OCI-LY7 (cell line): ENCODE data around the gene SYTL5. TPM values are rescaled to one million over a fixed set of nuclear protein-coding genes. Genes with fewer than 3 reads are reported as not detected.

Experiments
- Bru-seq: library from RNA; stranded (reverse); fragments of 400-500 nt; gene quantifications from one replicate; lab custom pipeline; 2021; lab: Mats Ljungman, UMichigan
- BruChase-seq, 2 experiments: library from RNA; stranded (reverse); fragments of 400-500 nt; gene quantifications; one replicate each; lab custom pipeline; 2021; lab: Mats Ljungman, UMichigan
- BruUV-seq: library from RNA; stranded (reverse); fragments of 400-500 nt; replicated peaks from 2 replicates; lab custom pipeline; 2021; lab: Mats Ljungman, UMichigan
- CTCF ChIA-PET: fragments of 300-600 bp; sonication (Branson Sonifier 250); formaldehyde crosslinking; loops from one replicate; lab custom pipeline; 2022; ENCODE audit warnings: antibody characterized with exemption; ENCODE audit not compliant: unreplicated experiment; lab: Charles Lee
- POLR2A ChIA-PET: fragments of 300-600 bp; sonication (Branson Sonifier 250); formaldehyde crosslinking; loops from one replicate; lab custom pipeline; 2022; ENCODE audit warnings: antibody characterized with exemption; lab: Charles Lee
- DNase-seq: peaks from one replicate; pipeline ENCODE4 v3.0.0-alpha.2; 2015; ENCODE audit warnings: low spot score
- H2AFZ ChIP-seq: fragments of 200-600 bp; sonication (generic), shearing (Covaris generic); 2 replicates; pipeline ENCODE4 v1.6.1; 2014; ENCODE audit warnings: mild to moderate bottlenecking, antibody characterized with exemption, low read length, moderate library complexity
- H3K27ac ChIP-seq: fragments of 200-600 bp; sonication (generic); 2 replicates; pipeline ENCODE4 v1.5.1; 2014; ENCODE audit warnings: mixed run types, low read depth, mild to moderate bottlenecking, moderate library complexity, low read length, inconsistent platforms; ENCODE audit not compliant: poor library complexity, severe bottlenecking
- H3K36me3 ChIP-seq: fragments of 200-600 bp; sonication (generic); 2 replicates; pipeline ENCODE4 v1.6.1; 2014; ENCODE audit warnings: mild to moderate bottlenecking, antibody characterized with exemption, low read length, moderate library complexity, mixed read lengths; ENCODE audit not compliant: insufficient read depth
- H3K4me1 ChIP-seq: fragments of 200-600 bp; sonication (generic); 2 replicates; pipeline ENCODE4 v1.5.1; 2014; ENCODE audit warnings: mild to moderate bottlenecking, low read length; ENCODE audit not compliant: insufficient read depth, poor library complexity, severe bottlenecking
- H3K4me2 ChIP-seq: fragments of 200-600 bp; sonication (generic); 2 replicates; pipeline ENCODE4 v1.6.1; 2014; ENCODE audit warnings: mild to moderate bottlenecking, low read length
- H3K4me3 ChIP-seq: fragments of 200-600 bp; sonication (generic); 2 replicates; pipeline ENCODE4 v1.5.1; 2014; ENCODE audit warnings: mild to moderate bottlenecking, low read depth, low read length; ENCODE audit not compliant: poor library complexity, severe bottlenecking
- H3K79me2 ChIP-seq: fragments of 200-600 bp; sonication (generic); 2 replicates; pipeline ENCODE4 v1.6.1; 2016; ENCODE audit warnings: low read depth, mild to moderate bottlenecking, low read length, moderate library complexity, mixed read lengths; ENCODE audit not compliant: insufficient read depth
- H3K9me2 ChIP-seq: fragments of 200-600 bp; sonication (generic); 2 replicates; pipeline ENCODE4 v1.6.1; 2016; ENCODE audit warnings: mild to moderate bottlenecking, low read length, mixed read lengths; ENCODE audit not compliant: insufficient read depth
- H3K9me3 ChIP-seq: fragments of 200-600 bp; sonication (generic); 2 replicates; pipeline ENCODE4 v1.6.1; 2014; ENCODE audit warnings: mild to moderate bottlenecking, mixed run types, low read length, mixed read lengths
- H4K20me1 ChIP-seq: fragments of 200-600 bp; sonication (generic); 2 replicates; pipeline ENCODE4 v1.6.1; 2014; ENCODE audit warnings: mild to moderate bottlenecking, antibody characterized with exemption, low read length, moderate library complexity, mixed read lengths; ENCODE audit not compliant: insufficient read depth
- CTCF ChIP-seq: fragments of 200-600 bp; sonication (generic); conservative IDR thresholded peaks from 2 replicates; pipeline ENCODE4 v1.5.1; 2014; ENCODE audit warnings: mild to moderate bottlenecking, antibody characterized with exemption, low read length, moderate library complexity, mixed read lengths
- EZH2phosphoT487 ChIP-seq: fragments of 200-600 bp; sonication (generic); IDR thresholded peaks from 2 replicates; pipeline ENCODE4 v1.6.1; 2018; ENCODE audit warnings: low read depth, borderline replicate concordance, mild to moderate bottlenecking, mixed run types, antibody characterized with exemption, low read length, moderate library complexity, mixed read lengths
- intact Hi-C: fragments of 100-400 bp; cut with micrococcal nuclease; formaldehyde crosslinking; loops from one replicate; pipeline ENCODE4 v1.10.0; 2022; ENCODE audit not compliant: unreplicated experiment
- long read RNA-seq: library from polyadenylated mRNA; stranded (forward); transcript quantifications from one replicate; pipeline ENCODE4 v2.0.0, GENCODE V29; 2022
- total RNA-seq, 2 experiments: library from RNA; depleted of rRNA in 1 of 2; stranded (reverse); fragments of >200 nt in 1 of 2; shearing (Covaris generic) in 1 of 2; gene quantifications; 2 replicates each; pipeline ENCODE4 v1.2.3, GENCODE V29; 2014 to 2022

Gene SYTL5
- total RNA-seq (2014; rRNA removed; shearing (Covaris generic)), result not detected in 2 replicates
- total RNA-seq (2022), result not detected in 2 replicates
- not detected for Bru-seq, nascent RNA
- BruChase-seq, experiment 1, labeled RNA remaining after a 6-hour chase, result not detected
- BruChase-seq, experiment 2, labeled RNA remaining after a 2-hour chase, result not detected
- long read RNA-seq, partial matches to known transcripts, result 1 of 1 reads
- long read RNA-seq, other reads (novel, unspliced or antisense), result 0 of 1 reads

GRCh38 chrX:38006291-38006690, at the start of gene SYTL5:
TSS of gene SYTL5 (plus strand) at chrX:38006553. CDS start at chrX:38033890, 27,337 bp downstream.
- CTCF ChIA-PET, result no interaction called here

GRCh38 chrX:37958525-37959211, 47.7 kb upstream of the SYTL5 start:
- POLR2A ChIA-PET, result no interaction called here
- TF ChIP-seq CTCF (no peak), EZH2phosphoT487 (no peak)
- no peak overlapping the region for H2AFZ ChIP-seq
- no peaks in the 10 kb centered on the region for H3K36me3 ChIP-seq
- no peak overlapping the region for H3K4me3 ChIP-seq
- intact Hi-C loops, result no loop called here
- H3K9me3 ChIP-seq, result no peaks in the 10 kb centered on the region
- no peaks in the 10 kb centered on the region for H3K9me2 ChIP-seq
- H4K20me1 ChIP-seq, result no peaks in the 10 kb centered on the region
- no peak overlapping the region for H3K4me2 ChIP-seq
- H3K79me2 ChIP-seq, result no peaks in the 10 kb centered on the region
- CTCF ChIA-PET, result no interaction called here
- H3K27ac ChIP-seq, result no peak overlapping the region
- DNase-seq, result no peak
- no peaks in the 10 kb centered on the region for H3K4me1 ChIP-seq
- no TSS peak for BruUV-seq

More at GRCh38 chrX:38006291-38006690, at the start of gene SYTL5:
- Histone ChIP-seq H3K27ac (no peak within 1 kb of the TSS), H3K4me1 (no peaks in the 10 kb centered on the region), H3K36me3 (no peaks in the 10 kb centered on the region), H3K79me2 (no peaks in the 10 kb centered on the region), H3K9me3 (no peaks in the 10 kb centered on the region), H4K20me1 (no peaks in the 10 kb centered on the region), H3K9me2 (no peaks in the 10 kb centered on the region), H2AFZ (no peak within 1 kb of the TSS), H3K4me3 (no peak within 1 kb of the TSS), H3K4me2 (no peak within 1 kb of the TSS)
- no peak for DNase-seq
- TF ChIP-seq CTCF, result no peak
- TF ChIP-seq EZH2phosphoT487, result no peak
- POLR2A ChIA-PET, result interaction anchor here (0.5 kb wide), 1 partner anchor 356 kb away, joined by 3 read pairs; no protein-coding TSS in a partner anchor
- intact Hi-C loops, result no loop called here
- no TSS peak for BruUV-seq
